Transverse colon (tissue), 4 donors: ENCODE results near the gene UGT1A5.

Source experiments
- CTCF ChIP-seq, 5 experiments: fragments of 200-600 bp in 3 of 5; fragments of 450-650 bp in 2 of 5; sonication (generic) in 3 of 5; IDR thresholded peaks; 1 replicate in 2 of 5; 2 replicates in 3 of 5; pipeline ENCODE4 v1.5.1; 2016 to 2017; ENCODE audit warnings: antibody characterized with exemption in 5 of 5, inconsistent platforms in 3 of 5, mild to moderate bottlenecking in 2 of 5, moderate library complexity in 1 of 5
- EP300 ChIP-seq: sonication (generic); formaldehyde crosslinking; IDR thresholded peaks from one replicate; pipeline ENCODE4 v1.6.1; 2017; ENCODE audit warnings: antibody characterized with exemption, low read depth
- POLR2A ChIP-seq: fragments of 450-650 bp; IDR thresholded peaks from one replicate; pipeline ENCODE4 v1.6.1; 2016; ENCODE audit warnings: antibody characterized with exemption, mild to moderate bottlenecking, moderate library complexity
- POLR2AphosphoS5 ChIP-seq, 3 donors: sonication (generic); formaldehyde crosslinking; IDR thresholded peaks; one replicate each; pipeline ENCODE4 v1.6.1; 2016; ENCODE audit warnings: antibody characterized with exemption in 3 of 3

GRCh38 chr2:233693963-233694362 is 18.7 kb upstream of the UGT1A5 start:
- TF ChIP-seq CTCF (IDR thresholded peaks at IDR 0.05) (no peak), POLR2AphosphoS5 (IDR thresholded peaks at IDR 0.05) (no peak), POLR2A (no peak), EP300 (no peak)
